HG03175 (cell line): ENCODE results near the gene GLI2.

Experiments used
- ATAC-seq: cut with Tn5 transposase; IDR thresholded peaks from one replicate; pipeline ENCODE4 v1.9.1; 2021; ENCODE audit warnings: mild to moderate bottlenecking, moderate library complexity; ENCODE audit not compliant: unreplicated experiment

Gene GLI2

DNA sequence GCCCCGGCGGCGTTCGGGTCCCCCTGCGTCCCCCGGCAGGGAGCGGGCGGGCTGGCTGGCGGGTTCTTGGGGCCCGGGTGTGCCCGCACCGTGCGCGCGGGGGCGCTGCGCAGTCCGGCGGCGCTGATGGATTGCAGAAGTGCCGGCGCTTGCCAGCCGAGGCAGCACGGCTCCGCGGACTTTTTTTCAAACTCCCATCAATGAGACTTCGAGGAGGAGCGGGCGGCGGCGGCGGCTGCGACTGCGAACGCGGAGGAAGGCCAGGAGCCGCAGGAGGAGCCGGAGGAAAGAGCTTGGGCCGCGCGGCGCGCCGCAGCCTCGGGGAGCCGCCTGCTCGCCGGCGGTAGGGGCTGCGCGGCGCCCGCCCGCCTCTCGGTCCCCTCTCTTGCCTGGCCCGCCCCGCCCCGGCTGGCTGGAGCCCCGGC lies at the start of gene GLI2:
TSS of gene GLI2 (plus strand) at position 123 of the 425 bp plus-strand sequence. CDS start 61,453 bp downstream, outside the sequence.
- ATAC-seq: no peak

DNA sequence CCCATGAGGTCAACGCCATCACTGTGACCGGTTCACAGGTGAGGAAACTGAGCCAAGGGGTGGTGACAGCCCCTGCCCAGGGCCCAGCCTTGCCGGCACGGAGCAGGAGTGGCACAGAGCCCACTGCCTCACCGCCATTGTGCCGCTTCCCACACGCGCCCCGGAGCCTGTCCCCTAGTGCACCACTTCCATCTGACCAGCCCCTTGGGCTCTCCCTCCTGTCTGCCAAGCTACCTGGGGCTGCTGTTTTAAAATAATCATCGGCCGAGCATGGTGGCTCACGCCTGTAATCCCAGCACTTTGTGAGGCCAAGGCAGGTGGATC lies 49.7 kb upstream of the GLI2 start:
- no peak for ATAC-seq

DNA sequence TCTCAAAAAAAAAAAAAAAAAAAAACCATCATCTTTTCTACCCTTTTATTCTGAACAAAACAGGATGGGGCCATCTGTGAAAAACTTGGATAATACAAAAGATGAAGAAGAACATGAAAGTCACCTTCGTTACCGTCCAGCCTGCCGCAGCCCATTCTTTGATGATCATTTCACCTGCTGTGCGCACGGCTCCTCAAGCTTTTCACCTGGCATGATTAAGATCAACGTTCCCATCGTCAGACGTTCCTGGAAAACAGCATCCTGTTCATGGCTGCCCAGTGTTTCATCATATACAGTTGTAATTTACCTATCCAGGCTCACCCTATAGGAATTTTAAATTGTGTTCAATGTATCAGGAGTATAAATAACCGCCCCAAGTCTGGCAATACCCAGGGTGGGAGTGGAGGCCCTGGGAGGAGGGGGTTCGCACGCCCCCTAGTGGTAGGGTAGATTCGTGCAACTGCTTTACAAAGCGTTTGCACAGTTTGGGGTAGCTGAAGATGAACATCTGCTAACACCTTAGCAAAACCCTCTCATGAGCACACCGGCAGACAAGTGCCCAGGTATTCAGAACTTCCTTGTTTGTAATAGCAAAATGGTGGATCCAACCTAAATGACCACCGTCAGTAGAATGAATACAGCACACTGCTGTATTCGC lies 49.0 kb upstream of the GLI2 start:
- ATAC-seq: no peak

DNA sequence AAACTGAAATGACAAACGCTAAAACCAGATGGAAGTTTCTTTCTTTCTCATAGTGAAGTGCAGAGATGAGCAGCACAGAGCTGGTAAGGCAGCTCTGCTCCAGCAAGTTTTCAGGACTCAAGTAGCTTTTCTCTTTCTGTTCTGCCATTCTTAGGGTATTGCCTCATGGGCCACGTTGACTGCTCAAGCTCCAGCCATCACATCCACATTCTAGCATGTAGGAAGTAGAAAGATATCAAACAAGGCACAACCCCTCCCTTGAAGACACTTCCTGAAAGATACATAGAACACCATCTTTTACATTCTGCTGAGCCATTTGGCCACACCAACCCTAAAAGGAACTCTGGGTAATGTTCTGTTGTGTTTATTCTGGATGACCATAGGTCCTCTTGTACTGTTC lies 48.5 kb upstream of the GLI2 start:
- no peak for ATAC-seq

DNA sequence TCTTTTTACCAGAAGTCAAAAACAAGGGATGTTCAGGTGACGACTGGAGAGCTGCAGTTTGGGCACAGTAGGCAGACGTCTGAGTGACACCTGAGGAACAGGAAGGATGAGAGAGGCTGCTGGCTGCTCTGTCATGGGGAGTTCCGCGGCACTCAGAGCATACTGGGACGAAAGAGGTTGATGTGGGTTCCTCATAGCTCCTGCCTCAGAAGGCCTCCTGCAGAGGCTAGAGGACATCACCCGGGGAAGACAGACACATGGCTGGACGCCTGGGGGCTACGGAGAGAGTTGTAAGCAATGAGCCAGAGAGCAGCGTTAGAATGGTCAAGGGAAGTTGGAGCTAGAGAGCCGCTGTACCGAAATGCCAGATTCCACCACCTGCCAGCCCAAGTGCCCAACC lies 45.1 kb upstream of the GLI2 start:
- ATAC-seq: no peak

DNA sequence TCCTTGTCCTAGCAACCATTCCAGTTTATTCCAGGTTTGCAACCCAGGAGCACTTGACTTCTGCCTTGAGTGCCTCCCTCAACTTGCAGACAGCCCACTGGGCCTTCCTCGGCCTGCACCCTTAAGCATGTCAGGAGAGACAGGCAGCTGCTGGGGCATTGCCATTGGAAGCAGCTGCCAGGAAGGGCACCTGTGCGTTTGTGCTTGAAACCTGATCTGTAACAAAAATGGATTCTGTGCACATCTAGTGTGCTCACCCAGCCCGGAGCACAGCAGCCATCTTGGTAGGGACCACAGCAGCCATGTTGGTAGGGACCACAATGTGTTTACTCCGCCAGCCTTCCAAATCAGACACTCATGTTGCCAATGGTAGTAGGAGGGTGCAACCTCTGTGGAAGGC lies 44.3 kb upstream of the GLI2 start:
- ATAC-seq: no peak

DNA sequence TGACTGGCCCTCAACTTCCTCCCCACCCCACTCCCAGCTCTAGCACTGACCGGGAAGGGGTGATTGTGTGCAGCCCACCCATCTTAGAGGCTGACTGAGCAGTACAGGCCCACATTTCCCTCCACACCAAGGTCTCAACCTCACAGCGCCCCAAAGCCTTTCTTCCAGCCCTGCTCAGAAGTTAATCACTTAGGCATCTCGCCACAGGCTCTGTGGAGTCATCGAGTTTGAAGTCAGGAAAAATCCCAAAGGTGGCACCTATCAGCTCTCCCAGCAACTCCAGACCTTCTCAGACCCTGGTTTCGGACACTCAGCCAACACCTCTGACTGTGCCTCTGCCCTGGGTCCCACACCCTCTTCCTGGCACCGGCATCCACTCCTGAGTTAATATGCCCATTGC lies 43.0 kb upstream of the GLI2 start:
- no peak for ATAC-seq

DNA sequence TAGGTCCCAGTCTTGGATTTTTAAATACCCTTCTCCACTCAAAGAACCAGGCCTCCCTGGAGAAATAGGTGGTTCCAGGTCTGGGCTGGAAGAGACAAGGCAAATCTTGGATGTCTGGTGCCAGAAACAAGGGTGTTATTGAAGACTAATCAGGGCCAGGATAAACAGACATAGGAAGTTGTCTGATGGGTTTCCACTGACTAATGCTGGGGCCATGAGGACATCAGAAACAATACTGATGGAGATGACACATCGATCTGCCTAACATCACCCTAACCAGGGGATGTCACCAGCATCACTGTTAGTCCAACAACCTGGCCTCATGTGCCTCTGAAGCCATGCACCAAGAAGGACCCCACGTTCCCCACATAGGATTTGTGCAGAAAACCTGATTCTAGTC lies 42.5 kb upstream of the GLI2 start:
- ATAC-seq: no peak

DNA sequence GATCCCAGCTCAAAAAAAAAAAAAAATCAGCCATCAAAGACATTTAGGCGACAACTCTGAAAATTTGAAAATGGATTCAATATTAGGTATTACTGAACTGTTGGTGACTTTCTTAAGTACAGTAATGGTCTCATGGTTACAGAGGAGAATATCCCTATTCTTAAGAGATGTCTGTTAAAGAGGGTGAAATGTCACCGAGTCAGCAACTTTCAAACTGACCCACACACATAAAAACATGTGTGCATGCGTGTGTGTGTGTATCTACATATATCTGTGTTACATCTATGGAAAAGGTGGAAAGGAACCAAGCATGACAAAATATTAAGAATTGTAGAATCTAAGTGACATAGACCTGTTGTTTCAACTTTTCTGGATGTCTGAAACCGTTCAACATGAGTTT lies 41.6 kb upstream of the GLI2 start:
- ATAC-seq: no peak

DNA sequence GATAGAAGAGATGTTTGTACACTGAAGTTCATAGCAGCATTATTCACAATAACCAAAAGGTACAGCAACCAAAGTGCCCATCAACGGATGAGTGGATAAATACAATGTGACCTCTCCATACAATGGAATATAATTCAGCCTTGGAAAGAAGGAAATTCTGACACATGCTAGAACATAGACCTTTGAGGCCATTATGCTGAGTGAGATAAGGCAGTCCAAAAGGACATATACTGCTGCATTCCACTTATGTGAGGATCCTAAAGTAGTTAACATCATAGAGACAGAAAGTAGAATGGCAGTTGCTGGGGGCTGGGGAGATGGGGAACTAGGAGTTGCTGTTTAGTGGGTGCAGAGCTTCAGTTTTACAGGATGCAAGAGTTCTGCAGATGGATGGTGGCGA lies 38.2 kb upstream of the GLI2 start:
- no peak for ATAC-seq

DNA sequence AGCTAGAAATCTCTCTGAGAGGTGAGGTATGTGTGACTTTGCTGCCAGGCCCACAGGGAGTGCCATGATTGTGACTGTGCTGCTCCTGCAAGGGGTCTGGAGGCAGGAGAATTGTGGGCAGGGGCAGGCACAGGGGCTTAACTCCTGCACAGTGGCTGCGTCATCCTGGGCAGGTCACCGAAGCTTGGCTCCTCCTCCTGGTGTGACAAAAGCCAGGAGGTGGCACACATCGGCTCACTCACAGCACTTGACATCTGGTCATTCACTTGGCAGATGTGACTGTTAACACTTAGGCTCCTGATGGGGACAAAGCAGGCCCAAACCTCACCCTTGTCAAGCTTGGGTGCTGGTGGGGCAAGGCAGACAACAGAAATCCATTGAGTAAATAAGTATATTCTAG lies 36.4 kb upstream of the GLI2 start:
- no peak for ATAC-seq

DNA sequence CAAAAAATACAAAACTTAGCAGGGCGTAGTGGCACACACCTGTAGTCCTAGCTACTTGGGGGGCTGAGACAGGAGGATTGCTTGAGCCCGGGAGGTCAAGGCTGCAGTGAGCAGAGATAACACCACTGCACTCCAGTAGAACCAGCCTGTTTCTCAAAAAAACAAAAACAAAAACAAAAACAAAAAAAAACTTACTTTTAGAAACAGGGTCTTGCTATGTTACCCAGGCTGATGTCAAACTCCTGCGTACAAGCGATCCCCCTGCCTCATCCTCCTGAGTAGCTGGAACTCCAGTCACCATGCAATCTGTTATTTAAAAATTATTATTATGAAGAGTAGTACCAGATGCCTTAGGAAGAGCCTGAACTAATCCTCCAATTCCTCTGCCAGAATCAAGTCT lies 35.0 kb upstream of the GLI2 start:
- no peak for ATAC-seq

DNA sequence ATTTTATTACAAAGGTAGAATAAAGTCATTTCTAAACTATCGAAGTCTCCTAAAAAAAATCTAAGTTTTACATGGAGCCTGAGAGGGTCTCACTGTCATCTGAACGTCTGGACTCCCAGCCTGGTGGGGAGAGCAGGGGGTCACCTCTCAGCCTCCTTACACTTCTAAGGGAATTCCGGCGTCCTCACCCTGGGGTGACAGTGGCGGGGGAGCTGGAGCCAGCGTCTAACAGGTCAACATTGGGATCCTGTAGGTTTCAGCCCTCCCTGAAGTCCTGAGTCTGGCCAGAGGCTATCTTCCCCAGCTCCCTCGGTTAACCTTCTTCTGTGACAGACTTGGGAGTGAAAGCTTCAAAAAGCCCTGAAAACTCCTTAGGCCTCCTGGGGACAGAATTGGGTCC lies 34.6 kb upstream of the GLI2 start:
- ATAC-seq: no peak

DNA sequence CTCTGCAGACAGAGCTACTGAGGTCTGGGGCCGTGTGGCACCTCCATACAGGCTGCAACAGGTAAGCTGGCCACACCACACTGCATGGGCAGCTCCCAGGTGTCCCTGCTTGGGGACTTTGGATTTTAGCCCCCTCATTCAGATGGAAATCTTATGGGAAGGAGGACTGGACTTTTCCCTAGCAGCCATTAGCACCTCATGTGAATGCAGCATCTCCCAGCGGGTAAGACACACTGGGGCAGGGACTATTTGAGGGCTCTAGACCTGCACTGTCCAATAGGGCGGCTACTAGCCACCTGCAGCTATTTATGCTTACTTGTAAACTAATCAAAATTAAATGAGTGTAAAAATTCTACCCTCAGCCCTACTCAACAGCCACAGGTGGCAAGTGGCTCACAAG lies 34.2 kb upstream of the GLI2 start:
- no peak for ATAC-seq

DNA sequence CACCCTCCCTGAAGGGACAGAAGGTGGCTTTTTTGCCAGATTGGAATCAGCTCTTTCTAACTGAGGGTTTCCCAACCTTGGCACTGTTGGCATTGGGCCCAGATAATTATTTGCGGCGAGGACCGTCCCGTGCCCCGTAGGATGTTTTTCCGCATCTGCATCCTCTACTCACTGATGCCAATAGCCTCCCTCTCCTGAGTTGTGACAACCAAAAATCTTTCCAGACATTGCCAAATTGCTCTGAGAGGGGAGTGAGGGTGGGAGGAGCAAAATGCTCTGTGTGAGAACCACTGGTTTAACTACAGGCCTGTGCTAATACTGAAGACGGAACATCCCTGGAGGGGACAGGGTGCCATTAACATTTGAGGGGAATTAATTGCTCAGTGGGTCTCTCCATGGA lies 33.6 kb upstream of the GLI2 start:
- ATAC-seq: no peak

DNA sequence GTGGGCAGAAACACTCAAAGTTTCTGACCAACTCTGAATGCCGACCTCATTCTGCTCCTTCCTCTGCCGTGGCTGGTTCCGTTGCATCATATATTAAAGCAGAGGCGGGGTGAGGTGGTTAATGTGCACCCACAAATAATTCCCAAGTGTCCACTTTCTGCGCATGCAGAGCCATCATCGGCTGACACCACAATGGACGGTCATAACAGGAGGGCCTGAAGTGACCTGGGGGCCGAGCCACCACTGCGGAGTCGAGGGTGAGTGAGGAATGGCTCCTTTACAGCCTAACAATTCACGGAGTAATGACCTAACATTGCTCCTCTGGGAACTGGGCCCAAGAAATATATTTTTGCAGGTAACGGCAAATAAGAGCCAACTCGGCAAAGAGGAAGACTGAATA lies 32.9 kb upstream of the GLI2 start:
- no peak for ATAC-seq

DNA sequence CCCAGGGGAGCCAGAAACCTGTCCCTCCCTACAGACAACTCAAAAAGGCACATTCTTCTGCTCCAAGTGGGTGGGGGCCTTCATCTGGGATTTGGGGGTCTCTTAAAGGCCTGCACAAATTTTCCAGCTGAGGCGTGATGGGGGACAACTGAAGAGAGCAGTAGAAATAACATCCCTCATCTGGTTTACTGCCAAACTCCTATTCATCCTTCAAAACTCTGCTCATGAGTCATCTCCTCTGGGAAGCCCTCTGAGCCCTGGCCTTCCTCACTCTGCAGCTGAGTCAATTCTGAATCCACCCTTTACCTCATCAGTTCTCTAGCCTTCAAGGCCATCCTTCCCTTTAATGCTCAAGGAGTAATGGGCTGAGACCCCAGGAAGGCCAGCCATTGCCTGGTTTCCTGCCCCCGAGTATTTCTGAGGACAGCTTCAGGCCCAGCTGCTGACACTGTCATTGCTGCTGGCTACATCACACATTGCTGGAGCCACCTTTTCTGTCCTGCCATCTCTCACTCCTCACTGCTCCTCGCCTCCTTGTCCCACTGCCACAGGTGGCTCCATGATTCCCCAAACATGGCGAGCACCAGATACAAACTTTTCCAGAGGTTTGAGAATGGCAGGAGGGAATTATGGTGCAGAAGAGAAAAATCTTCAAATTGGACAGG lies 32.2 kb upstream of the GLI2 start:
- ATAC-seq: no peak

DNA sequence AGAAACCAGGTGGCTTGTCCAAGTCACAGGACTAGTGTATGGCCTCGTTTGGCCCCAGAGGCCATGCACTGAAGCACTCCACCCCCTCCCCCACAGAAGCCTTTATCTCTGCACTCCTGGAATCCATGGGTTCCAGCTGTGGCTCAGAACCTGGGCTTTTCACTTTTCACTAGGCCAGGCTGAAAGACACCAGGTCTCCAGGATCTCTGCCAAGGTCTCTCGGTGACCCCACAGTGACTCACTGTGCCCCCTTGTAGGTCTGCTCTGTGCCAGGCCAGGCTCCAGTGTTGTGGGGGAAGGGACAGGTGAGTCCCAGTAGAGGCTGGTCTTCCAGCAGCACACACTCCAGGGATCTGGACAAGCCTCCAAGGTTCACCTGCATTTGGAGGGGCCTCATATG lies 31.0 kb upstream of the GLI2 start:
- no peak for ATAC-seq

DNA sequence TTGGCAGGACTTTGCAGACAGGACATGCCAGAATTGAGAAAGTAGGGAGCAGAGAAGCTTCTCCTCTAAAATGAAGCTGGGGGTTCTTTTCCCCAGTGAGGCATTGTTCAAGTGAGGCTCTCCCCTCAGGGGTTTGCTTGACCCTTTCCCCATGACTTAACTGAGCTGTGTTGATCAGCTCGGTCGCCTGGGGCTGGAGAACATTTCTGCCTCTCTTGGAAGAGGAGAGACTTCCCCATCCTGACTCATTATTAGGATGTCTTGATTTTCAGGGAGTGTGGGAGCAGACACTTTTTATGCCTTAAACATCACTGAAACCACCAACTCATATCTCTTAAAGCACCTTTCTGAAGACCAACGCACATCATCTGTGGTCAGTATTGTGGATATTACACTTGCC lies 27.9 kb upstream of the GLI2 start:
- no peak for ATAC-seq

DNA sequence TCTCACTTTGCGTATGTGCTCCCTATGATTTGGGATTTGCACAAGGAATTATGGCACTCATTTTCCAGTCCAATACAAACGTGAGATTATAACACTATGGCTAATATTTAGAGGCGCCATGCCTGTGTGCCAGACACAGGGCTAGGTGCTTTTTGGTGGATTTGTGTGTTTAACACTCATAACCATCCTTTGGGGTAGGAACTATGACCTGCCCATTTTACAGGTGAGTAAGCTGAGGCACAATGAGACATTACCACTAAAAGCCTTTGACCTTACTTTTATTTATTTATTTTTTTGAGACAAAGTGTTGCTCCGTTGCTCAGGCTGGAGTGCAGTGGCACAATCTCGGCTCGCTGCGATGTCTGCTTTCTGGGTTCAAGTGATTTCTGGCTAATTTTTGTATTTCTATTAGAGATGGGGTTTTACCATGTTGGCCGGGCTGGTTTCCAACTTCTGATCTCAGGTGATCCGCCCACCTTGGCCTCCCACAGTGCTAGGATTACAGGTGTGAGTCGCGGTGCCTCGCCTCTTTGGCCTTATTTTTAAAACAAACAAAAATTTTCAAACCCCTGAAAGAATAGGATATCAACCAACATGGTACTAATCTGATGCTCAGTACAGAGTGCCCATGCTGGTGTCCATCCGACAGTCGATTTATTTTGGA lies 26.6 kb upstream of the GLI2 start:
- ATAC-seq: no peak

DNA sequence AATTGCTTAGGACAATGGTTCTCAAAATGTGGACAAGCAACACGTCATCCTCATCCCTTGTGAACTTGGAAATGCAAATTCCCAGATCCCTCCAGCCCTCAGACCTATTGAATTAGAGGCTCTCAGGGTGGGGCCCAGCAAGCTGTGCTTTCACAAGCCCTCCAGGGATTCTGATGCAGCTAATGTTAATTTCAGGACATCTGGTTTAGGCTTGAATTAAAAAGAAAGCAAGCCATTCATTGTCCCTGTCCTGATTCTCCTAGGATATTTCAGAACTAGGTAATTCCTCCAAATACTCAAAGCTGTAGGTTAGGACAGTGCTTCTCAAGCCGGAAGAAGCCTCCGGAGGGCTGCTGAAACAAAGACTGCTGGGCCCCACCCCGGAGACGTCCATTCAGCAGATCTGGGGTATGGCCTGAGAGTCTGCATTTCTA lies 26.0 kb upstream of the GLI2 start:
- no peak for ATAC-seq

DNA sequence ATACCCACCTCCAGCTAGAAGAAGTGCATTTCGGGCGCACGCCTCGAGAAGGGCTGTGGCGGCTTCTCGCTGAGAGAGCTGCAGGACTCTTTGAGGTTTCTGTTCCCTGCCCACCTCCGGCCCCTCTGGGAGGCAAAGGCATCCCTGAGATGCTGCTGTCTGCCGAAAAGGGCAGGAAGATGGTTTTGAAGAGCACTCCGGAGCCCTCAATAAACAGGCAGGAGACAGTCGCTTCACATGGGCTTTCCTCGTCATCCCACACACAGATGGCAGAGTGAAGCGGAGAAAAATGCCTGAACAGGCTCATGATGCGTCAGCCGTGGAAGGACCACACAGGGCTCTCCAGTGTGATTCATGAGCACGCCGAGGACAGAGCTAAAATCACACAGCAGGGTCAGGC lies 25.4 kb upstream of the GLI2 start:
- ATAC-seq: no peak

DNA sequence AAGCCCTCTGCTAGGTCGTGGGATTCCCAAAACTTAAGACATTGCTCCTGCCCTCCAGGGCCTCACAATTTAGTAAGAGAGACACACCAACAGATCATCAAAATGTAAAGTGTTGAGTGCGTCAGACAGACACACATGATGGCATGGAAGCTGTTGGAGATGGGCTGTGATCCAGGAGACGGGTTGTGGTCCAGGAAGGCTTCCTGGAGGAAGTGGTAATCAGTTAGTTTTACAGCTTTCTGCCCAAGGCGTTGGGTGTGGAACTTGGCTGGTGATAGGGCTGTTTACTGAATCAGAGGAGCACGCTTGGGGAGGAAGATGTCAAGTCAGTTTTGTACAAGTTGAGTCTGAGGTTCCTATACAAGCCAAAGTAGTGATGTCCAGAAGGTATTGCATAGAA lies 24.0 kb upstream of the GLI2 start:
- no peak for ATAC-seq
